ENCODE results near the gene CACNA2D3. TPM values are rescaled to one million over a fixed set of nuclear protein-coding genes. Genes with fewer than 3 reads are reported as not detected.

CACNA2D3 gene
- total RNA-seq, 8 experiments from 2014 or later, result 0.49 to 20.7 (median 9.7) TPM; not detected in 1

DNA sequence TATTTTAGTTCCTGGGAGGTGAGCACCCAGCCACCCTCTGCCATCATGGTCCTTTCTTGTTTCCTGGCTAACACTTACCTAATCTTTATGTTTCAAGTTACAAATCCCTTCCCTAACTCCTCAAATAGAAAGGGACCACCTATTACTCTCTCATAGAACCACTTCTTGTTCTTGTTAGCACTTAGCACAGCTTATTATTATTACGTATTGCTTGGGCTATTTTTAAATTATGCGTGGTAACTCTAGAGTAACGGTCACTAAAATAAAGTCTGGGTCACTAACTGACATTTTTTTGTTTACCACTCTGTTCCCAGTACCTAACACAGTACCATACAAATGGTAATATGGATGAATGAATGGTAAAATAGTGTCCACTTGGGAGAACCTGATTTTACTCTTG lies 663.6 kb downstream of the CACNA2D3 start:
- in situ Hi-C loops (cut with MboI; ENCODE audit: low pct_unique_long_range_greater_than_20kb in 2 of 9, low sequenced_read_pairs in 9 of 9, unreplicated experiment in 9 of 9), result no loop called here
- no peak for ATAC-seq (replicated peaks in 6 of 8)
- 51 to 100% (median 95%) methylated on average over 1 to 3 of the region's 3 CpGs; no CpG with 5 or more reads in 1 of the 10 experiments for WGBS, 10 experiments
- Histone ChIP-seq H3K27ac (no peak overlapping the region), H3K4me1 (replicated peaks in 1 of 2) (no peaks in the 10 kb centered on the region), H3K4me3 (no peak overlapping the region)

DNA sequence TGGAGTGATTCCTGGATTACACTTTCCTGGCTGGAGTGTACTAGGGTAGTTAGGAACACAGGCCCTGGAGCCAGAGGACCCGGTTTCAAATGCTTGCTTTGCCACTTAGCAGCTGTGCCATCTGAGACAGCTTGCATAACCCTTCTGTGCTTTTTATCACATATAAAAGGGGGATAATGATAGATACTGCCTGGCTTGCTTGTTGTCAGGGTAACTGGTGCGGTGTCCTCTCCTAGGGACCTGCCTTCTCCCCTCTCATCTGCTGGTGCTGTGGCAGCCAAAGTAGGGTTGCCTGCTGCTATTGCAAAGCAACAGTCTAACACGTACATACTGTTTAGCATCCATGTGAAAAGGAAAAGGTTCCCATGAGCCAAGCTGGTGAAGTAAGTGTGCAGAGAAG lies 667.7 kb downstream of the CACNA2D3 start:
- H3K27ac ChIP-seq, result no peak overlapping the region
- ATAC-seq (replicated peaks in 6 of 8), result no peak
- H3K4me1 ChIP-seq (replicated peaks in 1 of 2), result no peaks in the 10 kb centered on the region
- WGBS, 10 experiments, result 75 to 100% (median 81%) methylated on average over 1 to 3 of the region's 3 CpGs; no CpG with 5 or more reads in 5 of the 10 experiments
- no peak overlapping the region for H3K4me3 ChIP-seq
- in situ Hi-C loops (cut with MboI; ENCODE audit: low pct_unique_long_range_greater_than_20kb in 2 of 9, low sequenced_read_pairs in 9 of 9, unreplicated experiment in 9 of 9), result no loop called here

DNA sequence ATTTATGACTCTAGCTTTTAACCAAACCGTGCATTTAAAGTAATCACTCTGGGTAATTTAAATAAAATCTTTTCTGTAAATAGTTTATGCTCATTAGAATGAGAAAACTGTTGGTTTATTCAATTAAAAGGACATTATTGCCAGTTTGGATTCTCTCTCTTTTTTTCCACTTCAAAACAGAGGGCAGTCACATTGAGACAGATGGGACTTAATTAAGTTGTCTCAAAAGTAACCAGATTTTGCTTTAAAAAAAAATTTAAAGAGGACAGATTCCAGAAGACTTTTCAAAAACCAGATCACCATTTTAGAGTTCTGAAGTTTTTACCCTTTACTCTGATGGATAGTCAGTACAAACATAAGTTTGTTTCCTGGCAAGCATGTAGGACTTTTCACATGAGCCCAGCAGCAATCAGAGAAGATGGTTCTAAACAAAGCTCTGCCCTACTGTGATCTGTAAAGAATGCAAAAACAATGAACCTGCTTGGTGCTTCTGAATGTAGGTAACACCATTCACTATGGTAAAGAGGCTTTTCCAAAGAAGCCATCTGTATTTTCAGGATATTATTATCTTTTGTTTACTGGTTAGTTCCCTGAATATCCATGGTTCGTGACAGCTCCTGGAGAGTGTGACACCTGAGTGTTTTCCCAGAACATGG lies 669.3 kb downstream of the CACNA2D3 start:
- 0 to 90% (median 60%) methylated on average over 1 to 2 of the region's 2 CpGs for WGBS, 10 experiments
- in situ Hi-C loops (cut with MboI; ENCODE audit: low pct_unique_long_range_greater_than_20kb in 2 of 9, low sequenced_read_pairs in 9 of 9, unreplicated experiment in 9 of 9), result no loop called here
- Histone ChIP-seq H3K4me3 (no peak overlapping the region), H3K27ac (no peak overlapping the region), H3K4me1 (replicated peaks in 1 of 2) (no peaks in the 10 kb centered on the region)
- ATAC-seq (replicated peaks in 6 of 8), result no peak

DNA sequence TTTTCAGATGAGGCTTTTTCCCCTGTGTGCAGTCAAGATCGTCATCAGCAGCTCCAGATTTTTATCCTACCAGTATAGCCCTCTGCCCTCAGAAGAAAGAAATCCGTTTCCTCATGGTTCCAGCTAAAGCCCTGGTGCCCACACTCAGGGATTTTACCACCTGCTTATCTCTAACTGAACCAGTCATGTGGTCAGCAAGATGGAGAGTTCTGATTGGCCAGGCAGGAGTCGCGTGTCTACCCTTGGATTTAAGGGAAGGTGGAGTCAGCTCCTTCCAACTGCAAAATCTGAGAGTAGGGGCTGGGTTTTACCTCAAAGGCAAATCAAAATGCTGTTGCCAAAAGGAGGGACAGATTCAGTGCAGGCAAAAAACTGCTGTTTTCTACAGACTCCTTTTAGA lies 670.2 kb downstream of the CACNA2D3 start:
- in situ Hi-C loops (cut with MboI; ENCODE audit: low pct_unique_long_range_greater_than_20kb in 2 of 9, low sequenced_read_pairs in 9 of 9, unreplicated experiment in 9 of 9), result no loop called here

DNA sequence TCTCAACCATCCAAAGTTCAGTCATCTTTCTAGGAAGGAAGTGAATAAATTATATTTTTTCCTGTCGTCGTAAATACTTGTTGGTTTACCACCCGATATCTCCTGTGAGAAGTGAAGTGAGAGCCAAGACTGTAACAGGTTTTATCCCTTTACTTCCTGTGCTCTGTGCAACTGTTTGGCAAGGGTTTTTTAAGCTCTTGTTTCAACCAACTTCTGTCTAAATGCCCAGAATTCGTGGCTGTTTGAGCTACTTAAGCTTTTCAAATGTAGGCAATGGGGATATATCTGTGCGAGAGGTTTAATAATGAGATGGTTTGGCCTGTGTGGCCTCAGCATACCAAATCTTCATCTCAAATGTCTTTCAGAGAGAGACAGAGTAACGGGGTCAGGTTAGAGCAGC lies 670.8 kb downstream of the CACNA2D3 start:
- in situ Hi-C loops (cut with MboI; ENCODE audit: low pct_unique_long_range_greater_than_20kb in 2 of 9, low sequenced_read_pairs in 9 of 9, unreplicated experiment in 9 of 9), result no loop called here
- no peak overlapping the region for H3K27ac ChIP-seq
- ATAC-seq (replicated peaks in 6 of 8), result no peak
- no peaks in the 10 kb centered on the region for H3K4me1 ChIP-seq (replicated peaks in 1 of 2)
- WGBS, 10 experiments, result 36 to 100% (median 60%) methylated on average over 1 to 6 of the region's 6 CpGs; no CpG with 5 or more reads in 1 of the 10 experiments
- no peak overlapping the region for H3K4me3 ChIP-seq

More for the DNA sequence above, 670.2 kb downstream of the CACNA2D3 start:
- Histone ChIP-seq H3K27ac (no peak overlapping the region), H3K4me1 (replicated peaks in 1 of 2) (no peaks in the 10 kb centered on the region), H3K4me3 (no peak overlapping the region)
- 53 to 100% (median 83%) methylated on average over 1 to 4 of the region's 4 CpGs; no CpG with 5 or more reads in 1 of the 10 experiments for WGBS, 10 experiments
- ATAC-seq (replicated peaks in 6 of 8), result no peak

DNA sequence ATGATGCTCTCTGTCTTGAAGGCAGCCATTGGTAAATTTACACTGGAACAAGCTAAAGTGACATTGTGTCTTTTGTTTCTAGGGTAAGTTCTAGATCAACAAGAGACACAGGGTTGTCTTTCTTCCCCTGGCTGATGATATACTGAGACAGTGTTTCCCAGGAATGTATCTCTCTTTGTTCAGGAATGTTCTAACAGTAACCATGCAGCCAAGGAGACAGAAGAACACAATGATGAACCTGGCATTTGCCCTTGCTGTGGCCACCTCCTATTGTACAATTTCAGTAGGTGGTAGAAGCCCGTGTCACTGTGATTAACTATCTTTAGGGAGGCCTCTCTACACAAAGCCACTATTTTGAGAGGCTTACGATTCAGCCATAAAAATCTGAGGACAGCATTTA lies 674.8 kb downstream of the CACNA2D3 start:
- ATAC-seq (replicated peaks in 6 of 8), result peak in 4 of 8 experiments; percentile 30 to 97 (median 69)
- in situ Hi-C loops (cut with MboI; ENCODE audit: low pct_unique_long_range_greater_than_20kb in 2 of 9, low sequenced_read_pairs in 9 of 9, unreplicated experiment in 9 of 9), result no loop called here
- H3K27ac ChIP-seq, result no peak overlapping the region
- H3K4me1 ChIP-seq (replicated peaks in 1 of 2), result no peaks in the 10 kb centered on the region
- H3K4me3 ChIP-seq, result no peak overlapping the region
- WGBS, 10 experiments, result 20 to 100% (median 50%) methylated on average over 1 to 2 of the region's 2 CpGs; no CpG with 5 or more reads in 3 of the 10 experiments

DNA sequence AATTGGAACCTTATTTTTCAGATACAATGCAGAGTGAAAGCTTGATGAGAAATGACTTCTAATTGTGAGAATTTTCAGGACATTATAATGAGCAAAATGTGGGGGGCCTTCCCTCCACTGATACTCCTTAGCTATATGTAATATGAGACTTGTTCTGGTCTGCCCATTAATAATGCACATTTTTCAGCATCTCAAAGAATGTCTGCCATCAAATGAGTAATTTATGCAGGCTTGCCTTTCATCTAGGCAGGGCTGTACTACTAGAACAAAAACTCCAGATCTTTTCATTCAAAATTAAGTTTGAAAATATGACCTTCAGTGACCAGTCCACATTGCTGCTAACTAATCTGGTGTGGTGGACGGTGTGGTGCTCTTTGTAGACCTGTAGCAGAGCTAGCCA lies 678.1 kb downstream of the CACNA2D3 start:
- in situ Hi-C loops (cut with MboI; ENCODE audit: low pct_unique_long_range_greater_than_20kb in 2 of 9, low sequenced_read_pairs in 9 of 9, unreplicated experiment in 9 of 9), result no loop called here
- Histone ChIP-seq H3K27ac (no peak overlapping the region), H3K4me3 (no peak overlapping the region), H3K4me1 (replicated peaks in 1 of 2) (no peaks in the 10 kb centered on the region)
- ATAC-seq (replicated peaks in 6 of 8), result peak in 3 of 8 experiments; percentile 91 to 95 (median 94)
- 0 to 75% (median 33%) methylated on average over 1 of the region's 1 CpG; no CpG with 5 or more reads in 6 of the 10 experiments for WGBS, 10 experiments

DNA sequence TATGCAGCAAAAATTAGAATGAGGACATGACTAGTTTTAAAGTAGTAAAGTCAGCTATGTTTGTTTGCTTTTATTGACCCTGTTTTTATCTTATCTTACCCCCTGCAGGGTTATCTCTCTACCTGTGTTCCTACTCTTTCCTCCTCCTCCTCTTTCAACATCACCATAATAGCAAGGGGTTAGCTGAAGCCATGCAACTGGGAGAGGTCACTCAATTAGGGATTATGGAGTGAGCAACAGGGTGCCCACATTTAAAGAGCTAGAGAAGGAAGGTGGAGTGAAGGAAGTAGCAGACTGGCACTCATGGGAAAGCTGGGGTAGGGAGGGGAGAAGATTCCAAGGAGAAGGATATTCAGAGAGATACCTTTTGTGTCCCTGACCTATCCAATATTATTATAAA lies 679.6 kb downstream of the CACNA2D3 start:
- H3K4me3 ChIP-seq, result no peak overlapping the region
- H3K4me1 ChIP-seq (replicated peaks in 1 of 2), result no peaks in the 10 kb centered on the region
- in situ Hi-C loops (cut with MboI; ENCODE audit: low pct_unique_long_range_greater_than_20kb in 2 of 9, low sequenced_read_pairs in 9 of 9, unreplicated experiment in 9 of 9), result no loop called here
- H3K27ac ChIP-seq, result no peak overlapping the region
- no peak for ATAC-seq (replicated peaks in 6 of 8)

DNA sequence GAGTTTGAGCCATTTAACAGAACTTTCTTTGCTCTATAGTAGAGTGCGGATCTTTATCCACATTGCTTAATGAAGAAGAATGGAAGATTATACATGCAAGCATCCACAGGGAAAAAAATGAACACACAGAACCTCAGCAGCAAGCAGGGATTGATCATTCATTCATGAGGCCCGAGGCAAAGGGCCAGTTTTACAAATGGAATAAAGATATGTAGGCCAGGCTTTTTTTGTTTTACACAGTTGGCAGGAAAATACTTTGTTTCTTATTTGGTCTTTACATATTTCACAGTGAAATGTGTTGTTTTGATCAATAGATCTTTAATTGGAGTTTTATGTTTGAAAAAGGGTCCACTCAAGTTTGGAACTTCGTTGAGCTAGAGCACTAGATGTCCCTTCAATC lies 688.0 kb downstream of the CACNA2D3 start:
- Histone ChIP-seq H3K4me3 (no peak overlapping the region), H3K4me1 (replicated peaks in 1 of 2) (peaks cover 0 to 3% of the 10 kb centered on the region in 2 donors), H3K27ac (no peak overlapping the region)
- 0 to 95% (median 60%) methylated on average over 2 to 3 of the region's 3 CpGs; no CpG with 5 or more reads in 2 of the 10 experiments for WGBS, 10 experiments
- in situ Hi-C loops (cut with MboI; ENCODE audit: low pct_unique_long_range_greater_than_20kb in 2 of 9, low sequenced_read_pairs in 9 of 9, unreplicated experiment in 9 of 9), result no loop called here
- ATAC-seq (replicated peaks in 6 of 8), result peak in 1 of 8 experiments; percentile 28

DNA sequence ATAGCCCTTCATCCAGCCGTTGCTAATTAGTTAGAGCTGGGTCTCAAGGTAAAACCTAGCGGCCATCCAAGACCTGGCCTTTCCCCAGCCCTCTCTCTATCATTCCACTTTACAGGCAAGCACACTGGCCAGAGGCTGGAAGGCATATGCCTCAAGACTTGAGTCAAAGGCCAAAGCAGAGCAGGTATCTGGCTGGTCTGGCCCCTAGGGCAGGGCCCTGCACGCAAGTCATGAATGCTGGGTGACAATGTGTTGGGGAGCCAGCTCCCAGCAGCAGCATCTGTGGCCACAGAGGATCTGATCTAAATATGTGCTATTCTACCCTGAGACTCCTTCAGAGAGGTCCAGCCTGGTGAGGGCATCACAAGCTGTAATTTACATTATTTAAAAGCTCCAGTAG lies 691.9 kb downstream of the CACNA2D3 start:
- in situ Hi-C loops (cut with MboI; ENCODE audit: low pct_unique_long_range_greater_than_20kb in 2 of 9, low sequenced_read_pairs in 9 of 9, unreplicated experiment in 9 of 9), result no loop called here
- ATAC-seq (replicated peaks in 6 of 8), result no peak
- 58 to 100% (median 91%) methylated on average over 1 to 3 of the region's 3 CpGs; no CpG with 5 or more reads in 4 of the 10 experiments for whole genome bisulfite sequencing, 10 experiments
- H3K27ac ChIP-seq, result no peak overlapping the region
- no peak overlapping the region for H3K4me3 ChIP-seq
- peaks cover 0 to 3% of the 10 kb centered on the region in 2 donors for H3K4me1 ChIP-seq (replicated peaks in 1 of 2)

DNA sequence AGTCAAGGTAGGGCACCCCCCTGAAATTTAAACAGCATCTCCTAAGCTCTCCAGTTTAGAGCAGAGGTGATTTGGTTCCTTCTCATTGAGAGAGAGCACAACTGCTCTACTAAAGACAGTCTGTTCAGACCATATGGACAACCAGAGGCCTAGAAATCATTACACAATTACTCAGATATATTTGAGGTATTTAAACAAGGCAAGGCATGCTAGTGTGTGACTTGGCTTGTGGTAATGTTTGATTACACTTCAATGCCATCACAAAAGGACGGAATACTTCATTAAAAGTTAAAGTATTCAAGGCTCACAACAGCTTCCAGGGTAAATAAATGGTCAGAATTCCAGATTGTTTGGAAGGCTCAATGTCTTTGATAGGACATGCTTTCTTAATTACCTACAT lies 695.3 kb downstream of the CACNA2D3 start:
- 13 to 100% (median 84%) methylated on average over 1 of the region's 1 CpG; no CpG with 5 or more reads in 4 of the 10 experiments for WGBS, 10 experiments
- peak in 1 of 8 experiments; percentile 79 for ATAC-seq (replicated peaks in 6 of 8)
- Histone ChIP-seq H3K4me1 (replicated peaks in 1 of 2) (peaks cover 3 to 9% of the 10 kb centered on the region in 2 donors), H3K4me3 (no peak overlapping the region), H3K27ac (no peak overlapping the region)
- in situ Hi-C loops (cut with MboI; ENCODE audit: low pct_unique_long_range_greater_than_20kb in 2 of 9, low sequenced_read_pairs in 9 of 9, unreplicated experiment in 9 of 9), result no loop called here

DNA sequence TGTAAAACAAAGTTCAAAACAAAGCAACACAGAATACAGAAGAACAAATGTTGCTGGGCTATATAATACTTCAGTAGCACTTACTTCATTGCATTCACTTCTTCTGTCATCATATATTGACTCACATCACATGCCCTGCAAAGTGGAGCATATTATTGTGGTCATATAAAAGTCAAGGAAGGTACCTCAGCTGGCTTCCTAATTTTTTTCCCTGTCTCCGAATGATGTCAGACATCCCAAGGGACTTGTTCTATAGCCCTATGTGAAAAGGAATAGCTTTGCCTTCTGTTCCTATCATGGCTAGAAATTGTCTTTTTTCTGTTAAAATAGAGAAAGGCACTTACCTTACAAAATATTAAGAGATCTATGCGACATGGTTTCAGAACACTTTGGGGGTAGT lies 696.1 kb downstream of the CACNA2D3 start:
- Histone ChIP-seq H3K4me3 (no peak overlapping the region), H3K27ac (no peak overlapping the region), H3K4me1 (replicated peaks in 1 of 2) (peaks cover 3 to 9% of the 10 kb centered on the region in 2 donors)
- ATAC-seq (replicated peaks in 6 of 8), result no peak
- 75 to 100% (median 88%) methylated on average over 1 to 2 of the region's 2 CpGs; no CpG with 5 or more reads in 3 of the 10 experiments for WGBS, 10 experiments
- in situ Hi-C loops (cut with MboI; ENCODE audit: low pct_unique_long_range_greater_than_20kb in 2 of 9, low sequenced_read_pairs in 9 of 9, unreplicated experiment in 9 of 9), result no loop called here

DNA sequence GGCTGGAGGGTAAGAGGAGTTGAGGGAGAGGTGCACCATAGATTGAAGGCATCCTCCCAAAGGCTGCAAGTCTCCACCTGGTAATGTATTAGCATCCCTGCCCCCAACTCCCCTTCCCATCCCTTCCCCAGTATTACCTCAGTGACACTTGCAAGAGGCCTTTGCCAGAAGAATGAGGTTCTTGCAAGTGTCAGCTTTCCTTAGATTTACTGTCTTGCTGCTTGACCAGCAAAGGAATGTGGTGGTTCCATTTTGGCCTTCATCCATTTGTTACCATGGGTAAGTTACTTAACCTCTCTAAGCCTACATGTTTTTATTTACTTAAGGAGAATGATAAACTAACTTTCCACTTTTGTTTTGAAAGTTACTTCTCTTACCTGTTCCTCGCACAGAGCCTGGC lies 696.6 kb downstream of the CACNA2D3 start:
- peaks cover 3 to 9% of the 10 kb centered on the region in 2 donors for H3K4me1 ChIP-seq (replicated peaks in 1 of 2)
- no peak for ATAC-seq (replicated peaks in 6 of 8)
- WGBS, 10 experiments, result 60 to 100% (median 100%) methylated on average over 1 of the region's 1 CpG; no CpG with 5 or more reads in 3 of the 10 experiments
- no peak overlapping the region for H3K27ac ChIP-seq
- no peak overlapping the region for H3K4me3 ChIP-seq
- in situ Hi-C loops (cut with MboI; ENCODE audit: low pct_unique_long_range_greater_than_20kb in 2 of 9, low sequenced_read_pairs in 9 of 9, unreplicated experiment in 9 of 9), result no loop called here

DNA sequence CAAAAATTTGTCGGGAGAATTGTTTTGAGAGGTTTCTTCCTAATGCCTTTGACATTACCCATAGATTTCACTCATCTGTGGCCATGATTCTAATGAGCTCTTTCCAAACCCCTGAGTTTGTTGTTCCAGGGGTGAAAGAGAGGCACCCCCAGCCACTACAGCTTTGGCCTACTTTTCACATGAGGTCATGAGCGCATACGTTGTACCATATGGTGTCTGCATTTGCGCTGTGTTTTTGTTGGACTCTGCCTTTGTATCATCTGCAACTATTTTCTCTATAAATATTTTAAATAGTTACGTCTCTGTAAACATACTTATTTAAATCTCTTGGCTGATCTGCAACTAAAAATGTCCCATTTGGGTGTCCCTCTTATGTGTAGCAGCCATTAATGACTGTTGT lies 697.6 kb downstream of the CACNA2D3 start:
- in situ Hi-C loops (cut with MboI; ENCODE audit: low pct_unique_long_range_greater_than_20kb in 2 of 9, low sequenced_read_pairs in 9 of 9, unreplicated experiment in 9 of 9), result no loop called here
- Histone ChIP-seq H3K4me3 (no peak overlapping the region), H3K27ac (no peak overlapping the region), H3K4me1 (replicated peaks in 1 of 2) (peaks cover 3 to 6% of the 10 kb centered on the region in 2 donors)
- WGBS, 10 experiments, result 31 to 100% (median 95%) methylated on average over 1 to 5 of the region's 5 CpGs
- ATAC-seq (replicated peaks in 6 of 8), result no peak

All from motor neuron (in vitro differentiated cells).